Keratinocyte (primary cell): ENCODE results near the gene CC2D1A. TPM values are rescaled to one million over a fixed set of nuclear protein-coding genes. Genes with fewer than 3 reads are reported as not detected.
A peak's percentile ranks its signal among the peaks of the same experiment; 100 is the strongest.

Experiments
- DNase-seq: peaks from one replicate; pipeline ENCODE4 v3.0.0-alpha.2; 2011; ENCODE audit warnings: low read depth, missing footprints, low spot score
- FAIRE-seq: peaks from 2 replicates; lab custom pipeline; 2011; peaks lifted over from hg19 to GRCh38; lab: Jason Lieb, UNC
- H2AFZ ChIP-seq: 2 replicates; pipeline ENCODE4 v1.6.0; 2012; ENCODE audit warnings: low read length, control low read depth, inconsistent platforms; ENCODE audit not compliant: control insufficient read depth
- H3K27ac ChIP-seq: 2 replicates; pipeline ENCODE4 v1.5.1; 2011; ENCODE audit warnings: low read length; ENCODE audit not compliant: control insufficient read depth, insufficient read depth
- H3K27me3 ChIP-seq: 3 replicates; pipeline ENCODE4 v1.6.0; 2011; ENCODE audit warnings: low read length; ENCODE audit not compliant: control insufficient read depth, insufficient read depth; ENCODE audit errors: extremely low read depth
- H3K36me3 ChIP-seq, 2 experiments: 2 replicates in 1 of 2; 3 replicates in 1 of 2; pipeline ENCODE4 v1.5.1; 2011; ENCODE audit warnings: low read length in 2 of 2, mild to moderate bottlenecking in 1 of 2; ENCODE audit not compliant: control insufficient read depth in 2 of 2, insufficient read depth in 2 of 2; ENCODE audit errors: extremely low read depth in 1 of 2
- H3K4me1 ChIP-seq: 3 replicates; pipeline ENCODE4 v1.5.1; 2011; ENCODE audit warnings: low read length; ENCODE audit not compliant: control insufficient read depth, insufficient read depth; ENCODE audit errors: extremely low read depth
- H3K4me2 ChIP-seq: 3 replicates; pipeline ENCODE4 v1.6.0; 2011; ENCODE audit warnings: low read depth, low read length; ENCODE audit not compliant: control insufficient read depth, insufficient read depth; ENCODE audit errors: extremely low read depth
- H3K4me3 ChIP-seq, 3 experiments: fragments of 200-600 bp in 1 of 3; sonication (generic) in 1 of 3; 2 replicates in 2 of 3; 3 replicates in 1 of 3; pipeline ENCODE4 v1.5.1; 2011 to 2016; ENCODE audit warnings: low read length in 3 of 3, mild to moderate bottlenecking in 3 of 3, control low read depth in 2 of 3, inconsistent platforms in 1 of 3, low read depth in 1 of 3, mixed read lengths in 1 of 3, mixed run types in 1 of 3, moderate library complexity in 1 of 3; ENCODE audit not compliant: control insufficient read depth in 2 of 3, insufficient read depth in 2 of 3; ENCODE audit errors: extremely low read depth in 1 of 3
- H3K79me2 ChIP-seq: 2 replicates; pipeline ENCODE4 v1.6.0; 2012; ENCODE audit warnings: low read length; ENCODE audit not compliant: control insufficient read depth, insufficient read depth
- H3K9ac ChIP-seq: 3 replicates; pipeline ENCODE4 v1.6.0; 2011; ENCODE audit warnings: low read length; ENCODE audit not compliant: control insufficient read depth, insufficient read depth; ENCODE audit errors: extremely low read depth
- H3K9me1 ChIP-seq: 3 replicates; pipeline ENCODE4 v1.6.0; 2011; ENCODE audit warnings: low read length; ENCODE audit not compliant: control insufficient read depth, insufficient read depth; ENCODE audit errors: extremely low read depth
- H3K9me3 ChIP-seq: 2 replicates; pipeline ENCODE4 v1.5.1; 2012; ENCODE audit warnings: low read depth, low read length; ENCODE audit not compliant: control insufficient read depth
- H4K20me1 ChIP-seq: 3 replicates; pipeline ENCODE4 v1.6.0; 2011; ENCODE audit warnings: low read length; ENCODE audit not compliant: control insufficient read depth, insufficient read depth; ENCODE audit errors: extremely low read depth
- EZH2 ChIP-seq: IDR thresholded peaks from one replicate; pipeline ENCODE4 v1.6.1; 2012; ENCODE audit warnings: inconsistent platforms, mild to moderate bottlenecking, low read length, moderate library complexity
- dilution Hi-C: fragments of 300-500 bp; cut with MboI; formaldehyde crosslinking; loops from one replicate; pipeline ENCODE4 v1.7.0; 2020; ENCODE audit warnings: low sequenced_read_pairs; ENCODE audit not compliant: extremely low pct_ligation_motif_present
- polyA plus RNA-seq, 5 experiments: library from polyadenylated mRNA; depleted of rRNA in 3 of 5; stranded (reverse) in 3 of 5; stranded (forward) in 1 of 5; unstranded in 1 of 5; fragments of >200 nt; gene quantifications; 1 replicate in 1 of 5; 2 replicates in 3 of 5; 3 replicates in 1 of 5; pipeline versions ENCODE4 v1.2.1 to v1.2.3, GENCODE V29; 2011 to 2012; ENCODE audit warnings: missing spikeins in 2 of 5, low read depth in 1 of 5, low replicate concordance in 1 of 5
- TF ChIP-seq, protein P1 (sequence below), 3 experiments: IDR thresholded peaks in 1 of 3; conservative IDR thresholded peaks in 1 of 3; optimal IDR thresholded peaks in 1 of 3; 2 replicates in 2 of 3; 3 replicates in 1 of 3; pipeline versions ENCODE3 to v1.5.1; 2011; ENCODE audit warnings: low read length in 3 of 3, mild to moderate bottlenecking in 3 of 3, moderate library complexity in 2 of 3, control low read depth in 1 of 3, inconsistent platforms in 1 of 3; ENCODE audit not compliant: insufficient read depth in 2 of 3; ENCODE audit errors: extremely low read depth in 1 of 3

Gene CC2D1A
- polyA plus RNA-seq, 1 donor (not counting 4 experiments of a cell fraction or from before 2014, with no cell fraction given), result 11.2 TPM

DNA sequence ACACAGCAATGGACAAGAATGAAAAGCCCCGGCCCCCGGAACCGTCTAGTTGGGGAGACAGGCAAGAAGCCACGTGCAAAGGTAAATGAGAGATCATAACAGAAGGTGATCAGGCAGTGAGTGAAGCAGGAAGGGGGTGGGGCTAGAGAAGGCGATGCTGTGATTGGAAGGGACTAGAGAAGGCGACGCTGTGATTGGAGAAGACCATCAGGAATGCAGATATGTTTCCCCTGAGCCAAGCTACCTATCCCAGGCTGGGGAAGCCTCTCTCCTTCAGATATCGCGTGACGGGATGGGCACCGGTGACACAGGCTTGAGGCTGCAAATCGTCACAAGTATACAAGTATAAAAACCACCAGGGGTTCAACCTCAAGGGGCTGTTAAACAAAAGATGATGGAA, 68.1 kb downstream of the CC2D1A start:
- peaks cover 5% of the 10 kb centered on the region for H3K4me1 ChIP-seq
- no peak overlapping the region for H3K9ac ChIP-seq
- no peaks in the 10 kb centered on the region for H3K27me3 ChIP-seq
- peak overlapping the region; percentile 33 for H3K4me2 ChIP-seq
- no peak for TF ChIP-seq EZH2
- TF ChIP-seq, protein P1, sequence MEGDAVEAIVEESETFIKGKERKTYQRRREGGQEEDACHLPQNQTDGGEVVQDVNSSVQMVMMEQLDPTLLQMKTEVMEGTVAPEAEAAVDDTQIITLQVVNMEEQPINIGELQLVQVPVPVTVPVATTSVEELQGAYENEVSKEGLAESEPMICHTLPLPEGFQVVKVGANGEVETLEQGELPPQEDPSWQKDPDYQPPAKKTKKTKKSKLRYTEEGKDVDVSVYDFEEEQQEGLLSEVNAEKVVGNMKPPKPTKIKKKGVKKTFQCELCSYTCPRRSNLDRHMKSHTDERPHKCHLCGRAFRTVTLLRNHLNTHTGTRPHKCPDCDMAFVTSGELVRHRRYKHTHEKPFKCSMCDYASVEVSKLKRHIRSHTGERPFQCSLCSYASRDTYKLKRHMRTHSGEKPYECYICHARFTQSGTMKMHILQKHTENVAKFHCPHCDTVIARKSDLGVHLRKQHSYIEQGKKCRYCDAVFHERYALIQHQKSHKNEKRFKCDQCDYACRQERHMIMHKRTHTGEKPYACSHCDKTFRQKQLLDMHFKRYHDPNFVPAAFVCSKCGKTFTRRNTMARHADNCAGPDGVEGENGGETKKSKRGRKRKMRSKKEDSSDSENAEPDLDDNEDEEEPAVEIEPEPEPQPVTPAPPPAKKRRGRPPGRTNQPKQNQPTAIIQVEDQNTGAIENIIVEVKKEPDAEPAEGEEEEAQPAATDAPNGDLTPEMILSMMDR (optimal IDR thresholded peaks at IDR 0.05 in 1 of 3, IDR thresholded peaks at IDR 0.05 in 1 of 3, conservative IDR thresholded peaks at IDR 0.05 in 1 of 3; ENCODE audit: extremely low read depth in 1 of 3, insufficient read depth in 2 of 3, low read length in 3 of 3), result no peak
- H3K36me3 ChIP-seq, result peaks cover 5 to 6% of the 10 kb centered on the region in 2 experiments
- dilution Hi-C loops, result no loop called here
- no peak overlapping the region for H3K4me3 ChIP-seq
- H3K79me2 ChIP-seq, result no peaks in the 10 kb centered on the region
- peak overlapping the region; percentile 12 for H2AFZ ChIP-seq
- H3K9me3 ChIP-seq, result no peaks in the 10 kb centered on the region
- DNase-seq, result peak; percentile 54
- peak; percentile 97 for FAIRE-seq
- peak overlapping the region; percentile 48 for H3K27ac ChIP-seq
- no peaks in the 10 kb centered on the region for H3K9me1 ChIP-seq
- no peaks in the 10 kb centered on the region for H4K20me1 ChIP-seq

DNA sequence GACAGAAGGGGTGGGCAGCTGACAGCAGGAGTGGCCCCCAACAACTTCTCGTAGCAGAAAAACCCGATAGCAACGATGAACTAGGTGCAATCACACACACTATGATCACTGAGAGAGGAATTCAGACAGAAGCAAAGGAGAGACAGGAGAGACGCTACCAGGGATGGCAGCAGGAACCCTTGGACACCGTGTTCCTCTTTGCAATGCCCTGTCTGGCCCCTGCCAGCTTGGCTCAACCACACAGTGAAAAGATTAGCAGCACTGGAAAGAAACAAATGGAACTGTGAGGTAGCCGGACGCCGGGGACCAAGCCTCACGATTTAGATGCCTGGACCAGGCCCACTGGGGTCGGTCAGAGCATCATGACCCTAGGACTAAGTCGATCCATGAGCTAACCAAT, 69.9 kb downstream of the CC2D1A start:
- no peak overlapping the region for H3K27ac ChIP-seq
- no peaks in the 10 kb centered on the region for H4K20me1 ChIP-seq
- H3K27me3 ChIP-seq, result no peaks in the 10 kb centered on the region
- no peaks in the 10 kb centered on the region for H3K79me2 ChIP-seq
- dilution Hi-C loops, result no loop called here
- peaks cover 5% of the 10 kb centered on the region for H3K4me1 ChIP-seq
- no peaks in the 10 kb centered on the region for H3K9me1 ChIP-seq
- H2AFZ ChIP-seq, result no peak overlapping the region
- no peak for TF ChIP-seq EZH2
- TF ChIP-seq, protein P1 (optimal IDR thresholded peaks at IDR 0.05 in 1 of 3, IDR thresholded peaks at IDR 0.05 in 1 of 3, conservative IDR thresholded peaks at IDR 0.05 in 1 of 3; ENCODE audit: extremely low read depth in 1 of 3, insufficient read depth in 2 of 3, low read length in 3 of 3), result no peak
- H3K36me3 ChIP-seq, result peaks cover 4 to 7% of the 10 kb centered on the region in 2 experiments
- DNase-seq (no peak), FAIRE-seq (no peak)
- H3K4me2 ChIP-seq, result no peak overlapping the region
- H3K9ac ChIP-seq, result no peak overlapping the region
- no peaks in the 10 kb centered on the region for H3K9me3 ChIP-seq
- no peak overlapping the region for H3K4me3 ChIP-seq
